Effector memory CD4-positive, alpha-beta T cell (primary cell): ENCODE measurements around the gene FCRL6.

Source experiments
- DNase-seq, 3 donors: peaks; one replicate each; pipeline ENCODE4 v3.0.0-alpha.2; 2020
- H3K27ac ChIP-seq: 2 replicates; pipeline ENCODE4 v1.7.0; 2013; ENCODE audit warnings: mild to moderate bottlenecking, low read length, moderate library complexity; ENCODE audit not compliant: insufficient read depth, poor library complexity, severe bottlenecking
- H3K27me3 ChIP-seq: replicated peaks from 2 replicates; pipeline ENCODE4 v1.7.0; 2013; ENCODE audit warnings: mild to moderate bottlenecking, low read length; ENCODE audit not compliant: insufficient read depth, control insufficient read depth, poor library complexity, severe bottlenecking
- H3K36me3 ChIP-seq: 2 replicates; pipeline ENCODE4 v1.7.0; 2013; ENCODE audit warnings: mild to moderate bottlenecking, low read length, moderate library complexity; ENCODE audit not compliant: control insufficient read depth, insufficient read depth
- H3K4me1 ChIP-seq: 2 replicates; pipeline ENCODE4 v1.7.0; 2013; ENCODE audit warnings: low read length, mild to moderate bottlenecking; ENCODE audit not compliant: control insufficient read depth, insufficient read depth, poor library complexity, severe bottlenecking
- H3K4me3 ChIP-seq: 2 replicates; pipeline ENCODE4 v1.7.0; 2013; ENCODE audit warnings: low read length, low read depth, mild to moderate bottlenecking; ENCODE audit not compliant: insufficient read depth, poor library complexity, severe bottlenecking
- H3K9me3 ChIP-seq: 2 replicates; pipeline ENCODE4 v1.7.0; 2013; ENCODE audit warnings: mild to moderate bottlenecking, low read length, moderate library complexity; ENCODE audit not compliant: control insufficient read depth

FCRL6 gene

DNA sequence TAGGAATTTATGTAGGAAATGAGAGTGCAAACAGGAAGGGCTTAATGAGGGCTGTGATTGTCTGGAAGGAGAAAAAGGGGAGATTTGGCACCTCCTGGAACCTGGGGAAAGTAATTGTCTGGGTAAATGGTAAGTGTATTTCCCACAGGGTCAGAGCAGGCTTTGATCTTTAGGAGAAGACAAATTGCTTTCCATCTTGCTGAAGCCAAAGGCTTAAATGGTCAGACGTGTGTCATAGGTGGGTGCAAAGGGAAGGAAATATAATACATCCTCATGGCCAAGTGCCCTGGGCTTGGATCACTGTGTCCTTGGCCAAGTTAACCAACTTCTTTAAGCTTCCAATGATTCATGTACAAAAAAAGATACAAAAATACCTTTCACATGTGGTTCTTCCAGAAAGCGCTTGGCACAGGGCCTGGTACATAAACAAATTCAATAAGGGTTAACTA is 22.7 kb upstream of the FCRL6 start:
- DNase-seq, result no peak
- H3K4me3 ChIP-seq, result no peak overlapping the region
- no peaks in the 10 kb centered on the region for H3K27me3 ChIP-seq
- no peak overlapping the region for H3K27ac ChIP-seq
- peaks cover 10% of the 10 kb centered on the region for H3K4me1 ChIP-seq
- H3K36me3 ChIP-seq, result no peaks in the 10 kb centered on the region
- no peaks in the 10 kb centered on the region for H3K9me3 ChIP-seq

- Histone ChIP-seq H3K4me1 (peaks cover 10% of the 10 kb centered on the region), H3K36me3 (no peaks in the 10 kb centered on the region), H3K9me3 (no peaks in the 10 kb centered on the region), H3K27ac (peak within 1 kb of the TSS; percentile 61), H3K4me3 (peak within 1 kb of the TSS; percentile 66), H3K27me3 (no peaks in the 10 kb centered on the region)
- DNase-seq, result peak; percentile 93 to 97 (median 95)
Observed at GRCh38 chr1:159780583-159781582, 21.3 kb upstream of the FCRL6 start, which contains the start of gene DUSP23. DUSP23 (plus strand) TSS chr1:159780962; CDS start chr1:159781101, 139 bp downstream.

DNA sequence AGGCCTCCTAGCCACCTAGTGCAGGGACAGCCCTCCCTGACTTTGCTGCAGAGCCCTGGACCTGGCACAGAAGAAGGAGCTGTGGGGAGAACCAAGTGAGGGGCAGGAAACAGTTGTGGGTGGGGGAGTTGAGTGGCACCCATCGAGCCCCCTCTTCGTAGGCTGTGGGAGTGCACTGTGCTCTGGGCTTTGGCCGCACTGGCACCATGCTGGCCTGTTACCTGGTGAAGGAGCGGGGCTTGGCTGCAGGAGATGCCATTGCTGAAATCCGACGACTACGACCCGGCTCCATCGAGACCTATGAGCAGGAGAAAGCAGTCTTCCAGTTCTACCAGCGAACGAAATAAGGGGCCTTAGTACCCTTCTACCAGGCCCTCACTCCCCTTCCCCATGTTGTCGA is 20.2 kb upstream of the FCRL6 start:
- H3K4me3 ChIP-seq, result no peak overlapping the region
- no peak overlapping the region for H3K27ac ChIP-seq
- H3K4me1 ChIP-seq, result peaks cover 10% of the 10 kb centered on the region

DNA sequence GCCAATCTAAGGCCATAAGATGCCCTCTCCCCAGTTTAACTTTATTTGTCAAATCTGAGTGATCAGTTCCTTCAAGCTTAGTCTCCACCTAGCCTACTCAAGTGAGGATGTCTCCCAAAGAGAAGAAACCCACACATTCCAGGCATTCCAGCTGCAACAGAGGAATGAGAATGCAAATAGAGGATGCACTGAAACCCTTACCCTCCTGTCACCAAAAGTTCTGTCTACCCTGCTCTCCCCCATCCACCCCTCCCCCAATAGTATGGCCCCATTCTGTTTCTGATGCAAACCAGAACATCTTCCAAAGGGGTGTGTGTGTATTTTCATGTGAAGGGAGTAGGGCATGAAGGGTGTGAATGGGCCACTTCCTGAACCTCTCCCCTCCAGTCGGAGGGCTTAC is 18.4 kb upstream of the FCRL6 start:
- no peaks in the 10 kb centered on the region for H3K9me3 ChIP-seq
- no peaks in the 10 kb centered on the region for H3K36me3 ChIP-seq
- DNase-seq, result no peak
- H3K27ac ChIP-seq, result no peak overlapping the region
- no peaks in the 10 kb centered on the region for H3K27me3 ChIP-seq
- H3K4me3 ChIP-seq, result no peak overlapping the region
- peaks cover 10% of the 10 kb centered on the region for H3K4me1 ChIP-seq

More for the DNA sequence above, 20.2 kb upstream of the FCRL6 start:
- Histone ChIP-seq H3K9me3 (no peaks in the 10 kb centered on the region), H3K27me3 (no peaks in the 10 kb centered on the region), H3K36me3 (no peaks in the 10 kb centered on the region)
- no peak for DNase-seq

DNA sequence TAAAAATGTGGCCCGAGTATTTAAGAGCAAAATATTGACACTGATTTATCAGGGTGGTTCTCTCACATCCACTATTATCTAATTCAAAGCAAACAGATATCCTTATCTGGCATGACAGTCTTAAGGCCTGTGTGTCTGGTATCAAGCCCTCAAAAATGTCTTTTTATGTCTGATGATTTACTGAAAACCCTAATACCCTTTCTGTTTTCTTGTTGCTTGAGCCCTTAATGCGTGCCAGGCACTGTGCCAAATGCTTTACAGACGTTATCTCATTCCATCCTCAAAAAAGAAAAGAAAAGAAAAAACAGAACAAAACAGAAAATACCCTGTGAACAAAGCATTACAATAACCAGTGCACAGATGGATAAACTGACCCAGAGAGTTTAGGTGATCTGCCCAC is 15.7 kb upstream of the FCRL6 start:
- Histone ChIP-seq H3K4me1 (peaks cover under 1% of the 10 kb centered on the region), H3K4me3 (no peak overlapping the region), H3K9me3 (no peaks in the 10 kb centered on the region), H3K27ac (no peak overlapping the region), H3K27me3 (no peaks in the 10 kb centered on the region), H3K36me3 (no peaks in the 10 kb centered on the region)
- no peak for DNase-seq

GRCh38 chr1:159786966-159787365 is 15.2 kb upstream of the FCRL6 start:
- H3K4me3 ChIP-seq, result no peak overlapping the region
- no peaks in the 10 kb centered on the region for H3K9me3 ChIP-seq
- no peak overlapping the region for H3K27ac ChIP-seq
- H3K27me3 ChIP-seq, result no peaks in the 10 kb centered on the region
- H3K4me1 ChIP-seq, result no peaks in the 10 kb centered on the region
- no peaks in the 10 kb centered on the region for H3K36me3 ChIP-seq
- no peak for DNase-seq

DNA sequence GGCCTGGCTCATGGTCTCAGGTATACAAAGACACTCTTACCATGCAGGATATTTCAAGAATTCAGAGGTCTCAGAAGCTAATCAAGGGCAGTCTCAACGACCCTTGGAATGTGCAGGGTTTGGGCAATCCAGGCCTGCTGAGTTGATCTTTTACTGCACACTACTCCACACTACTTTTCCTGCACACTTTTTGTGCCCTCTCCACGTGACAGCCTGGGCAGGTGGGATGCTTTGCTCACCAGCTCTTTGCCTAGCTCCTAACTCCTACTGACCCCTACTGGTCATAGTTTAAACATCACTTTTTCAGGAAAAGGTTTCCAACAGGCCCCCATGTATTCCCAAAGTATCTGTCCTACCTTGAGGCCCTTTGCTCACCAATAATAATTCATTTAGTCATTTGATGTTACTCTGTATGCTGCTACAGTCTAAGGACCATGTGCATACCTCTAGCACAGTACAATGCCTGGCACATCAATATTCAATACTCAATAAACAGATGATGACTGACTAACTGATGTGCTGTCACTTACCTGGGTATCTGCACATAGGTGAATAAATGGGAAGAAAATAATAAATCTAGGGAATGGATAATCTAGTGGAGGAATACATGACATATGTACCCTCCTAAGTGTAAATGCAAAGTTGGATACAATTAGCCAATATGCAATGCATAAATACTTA is 11.8 kb upstream of the FCRL6 start:
- H3K9me3 ChIP-seq, result no peaks in the 10 kb centered on the region
- no peak overlapping the region for H3K27ac ChIP-seq
- H3K27me3 ChIP-seq, result peaks cover 5% of the 10 kb centered on the region
- H3K4me1 ChIP-seq, result no peaks in the 10 kb centered on the region
- H3K4me3 ChIP-seq, result no peak overlapping the region
- H3K36me3 ChIP-seq, result no peaks in the 10 kb centered on the region
- DNase-seq, result no peak

DNA sequence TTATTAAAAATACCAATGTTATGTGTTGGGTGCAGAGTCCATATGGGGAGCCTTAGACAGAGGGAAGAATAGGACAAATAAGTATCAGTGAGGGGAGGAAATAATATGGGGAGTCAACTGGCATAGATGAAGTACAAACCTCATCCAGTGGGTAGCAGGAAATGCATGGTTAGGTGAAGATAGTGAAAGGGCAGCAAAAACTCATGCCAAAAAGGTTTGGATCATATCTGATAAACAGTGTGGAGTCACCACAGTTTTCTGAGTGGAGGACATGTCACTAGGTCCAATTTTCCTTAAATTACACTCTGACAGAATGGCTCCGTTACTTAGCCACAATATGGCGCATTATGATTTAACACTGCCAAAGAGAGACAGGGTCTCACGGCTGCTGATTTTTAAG is 11.1 kb upstream of the FCRL6 start:
- no peak for DNase-seq
- H3K27ac ChIP-seq, result no peak overlapping the region
- H3K27me3 ChIP-seq, result peaks cover 5% of the 10 kb centered on the region
- H3K4me3 ChIP-seq, result no peak overlapping the region
- H3K9me3 ChIP-seq, result no peaks in the 10 kb centered on the region
- H3K36me3 ChIP-seq, result no peaks in the 10 kb centered on the region
- no peaks in the 10 kb centered on the region for H3K4me1 ChIP-seq

- H3K36me3 ChIP-seq, result no peaks in the 10 kb centered on the region
- H3K27ac ChIP-seq, result no peak overlapping the region
- H3K4me1 ChIP-seq, result no peaks in the 10 kb centered on the region
- no peak overlapping the region for H3K4me3 ChIP-seq
- no peak for DNase-seq
- H3K9me3 ChIP-seq, result no peaks in the 10 kb centered on the region
- H3K27me3 ChIP-seq, result peaks cover 5% of the 10 kb centered on the region
Observed at GRCh38 chr1:159791461-159791860, 10.7 kb upstream of the FCRL6 start.

GRCh38 chr1:159795534-159795933 is 6.6 kb upstream of the FCRL6 start:
- H3K4me3 ChIP-seq, result no peak overlapping the region
- H3K27me3 ChIP-seq, result peaks cover 5% of the 10 kb centered on the region

More at GRCh38 chr1:159795534-159795933, 6.6 kb upstream of the FCRL6 start:
- no peak for DNase-seq
- Histone ChIP-seq H3K9me3 (no peaks in the 10 kb centered on the region), H3K4me1 (no peaks in the 10 kb centered on the region), H3K27ac (no peak overlapping the region), H3K36me3 (no peaks in the 10 kb centered on the region)
